Urinary bladder (tissue), 4 donors: ENCODE results near the gene PKIB. TPM values are rescaled to one million over a fixed set of nuclear protein-coding genes. Genes with fewer than 3 reads are reported as not detected.
"Not testable (repeated sequence)": the region's sequence is repeated elsewhere in the genome, so short reads cannot be mapped to it uniquely, and the experiment has no call there.

Experiments used
- DNase-seq: peaks from one replicate; pipeline ENCODE4 v3.0.0-alpha.2; 2015; ENCODE audit errors: extremely low spot score
- H3K27ac ChIP-seq: one replicate; pipeline ENCODE4 v1.5.1; 2013; ENCODE audit warnings: low read depth, mild to moderate bottlenecking, moderate library complexity
- H3K36me3 ChIP-seq: one replicate; pipeline ENCODE4 v1.6.1; 2013; ENCODE audit warnings: mild to moderate bottlenecking, moderate library complexity; ENCODE audit not compliant: insufficient read depth
- H3K4me1 ChIP-seq: one replicate; pipeline ENCODE4 v1.6.1; 2013; ENCODE audit warnings: mild to moderate bottlenecking, moderate library complexity; ENCODE audit not compliant: insufficient read depth
- H3K4me3 ChIP-seq: one replicate; pipeline ENCODE4 v1.5.1; 2013; ENCODE audit warnings: low read depth, low read length
- whole genome bisulfite sequencing: extraction: QIAGEN DNeasy Blood & Tissue Kit; methylation state at CpG from one replicate; pipeline ENCODE4 v1.1.7; 2013; 5-methylcytosine and 5-hydroxymethylcytosine counted together
- polyA plus RNA-seq: library from polyadenylated mRNA; stranded (reverse); fragments of 200-250 nt; gene quantifications from one replicate; pipeline ENCODE4 v1.2.3, GENCODE V29; 2013
- total RNA-seq: library from RNA; depleted of rRNA; stranded (reverse); fragments of >200 nt; gene quantifications from one replicate; pipeline ENCODE4 v1.2.3, GENCODE V29; 2014
- donor health status: healthy with polysubstance abuse.
- donor health status: healthy.

PKIB gene
- 5.1 TPM for total RNA-seq
- polyA plus RNA-seq = 0.60 TPM

DNA sequence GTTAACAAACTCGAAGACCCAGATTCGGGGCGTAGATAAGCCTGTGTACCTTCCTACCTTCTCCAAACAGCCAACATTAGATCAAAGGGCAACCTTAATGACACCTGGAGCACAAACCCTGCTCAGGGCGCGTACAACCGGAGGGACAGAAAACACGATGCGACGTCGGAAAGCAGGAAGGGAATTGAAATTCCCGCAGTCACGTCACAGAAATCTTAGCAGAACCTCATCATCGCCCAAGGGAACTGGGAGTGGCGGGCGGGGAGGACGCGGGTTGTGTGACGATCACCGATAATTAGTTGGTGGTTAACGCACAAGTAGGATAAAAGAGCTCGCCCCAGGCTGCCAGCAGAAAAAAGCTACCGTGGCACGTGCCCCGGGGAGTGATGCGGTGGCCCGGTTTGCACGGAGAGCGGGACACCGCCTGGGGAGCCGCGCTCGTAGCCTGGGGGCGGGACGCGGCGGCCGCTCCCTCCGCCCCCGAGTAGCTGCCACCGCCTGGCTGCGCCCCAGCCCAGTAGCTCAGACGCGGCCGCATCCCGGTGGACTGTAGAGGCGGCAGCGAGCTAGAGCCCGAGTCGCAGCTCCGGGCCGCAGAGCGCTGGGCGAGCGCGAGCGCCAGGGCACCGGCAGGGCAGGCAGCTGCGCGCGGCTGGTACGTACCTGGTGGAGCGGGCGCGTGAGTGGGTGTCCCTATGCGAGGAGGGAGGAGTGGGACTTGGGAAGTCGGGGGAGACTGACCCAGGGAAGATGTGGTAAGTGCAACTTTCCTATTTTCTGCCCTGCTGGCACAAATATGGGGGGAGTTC, at the start of gene PKIB:
TSS of gene PKIB (plus strand) at position 525 of the 809 bp plus-strand sequence. CDS start 107,390 bp downstream, outside the sequence.
- WGBS = 2% methylated on average over 66 of the region's 66 CpGs
- Histone ChIP-seq H3K4me3 (peak within 1 kb of the TSS; percentile 43), H3K36me3 (no peaks in the 10 kb centered on the region), H3K27ac (no peak within 1 kb of the TSS), H3K4me1 (no peaks in the 10 kb centered on the region)
- DNase-seq = no peak

GRCh38 chr6:122563364-122564052, 46.7 kb upstream of the PKIB start:
- Histone ChIP-seq H3K36me3 (no peaks in the 10 kb centered on the region), H3K4me1 (no peaks in the 10 kb centered on the region), H3K27ac (no peak overlapping the region), H3K4me3 (no peak overlapping the region)
- 92% methylated on average over 8 of the region's 8 CpGs for WGBS
- DNase-seq = no peak

DNA sequence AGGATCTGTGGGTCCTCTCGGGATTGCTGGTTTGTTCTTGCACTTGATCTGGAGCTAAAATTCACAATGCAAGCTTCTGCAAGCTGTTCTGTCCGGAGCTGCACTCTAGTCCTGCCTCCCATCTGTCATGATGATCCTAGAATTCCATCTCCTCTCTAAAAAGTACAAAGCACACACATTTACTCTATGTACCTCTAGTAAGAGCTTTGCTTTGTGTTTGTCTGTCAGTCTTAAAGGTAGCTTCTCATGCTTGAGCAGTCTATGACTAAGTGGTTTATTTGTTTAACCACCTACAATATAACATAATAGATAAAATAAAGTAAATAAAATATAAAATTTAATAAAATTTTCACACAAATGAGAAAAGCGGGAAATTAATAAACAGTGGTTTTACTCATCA, 46.0 kb upstream of the PKIB start:
- no peak for DNase-seq
- H3K4me1 ChIP-seq = no peaks in the 10 kb centered on the region
- H3K4me3 ChIP-seq = no peak overlapping the region
- no peaks in the 10 kb centered on the region for H3K36me3 ChIP-seq
- WGBS = 80% methylated on average over 3 of the region's 3 CpGs
- no peak overlapping the region for H3K27ac ChIP-seq

GRCh38 chr6:122565708-122566107, 44.5 kb upstream of the PKIB start:
- H3K4me1 ChIP-seq = no peaks in the 10 kb centered on the region
- H3K36me3 ChIP-seq = no peaks in the 10 kb centered on the region
- no peak overlapping the region for H3K4me3 ChIP-seq
- no peak overlapping the region for H3K27ac ChIP-seq
- no peak for DNase-seq

- DNase-seq = no peak
- Histone ChIP-seq H3K4me3 (no peak overlapping the region), H3K27ac (no peak overlapping the region), H3K36me3 (no peaks in the 10 kb centered on the region), H3K4me1 (no peaks in the 10 kb centered on the region)
- 62% methylated on average over 1 of the region's 1 CpG for WGBS
Measured at GRCh38 chr6:122567034-122567433, 43.2 kb upstream of the PKIB start.

GRCh38 chr6:122568350-122568749, 41.9 kb upstream of the PKIB start:
- H3K4me1 ChIP-seq = no peaks in the 10 kb centered on the region
- no peak overlapping the region for H3K4me3 ChIP-seq
- no peaks in the 10 kb centered on the region for H3K36me3 ChIP-seq
- no peak for DNase-seq
- H3K27ac ChIP-seq = no peak overlapping the region

GRCh38 chr6:122568797-122569221, 41.4 kb upstream of the PKIB start:
- Histone ChIP-seq H3K36me3 (no peaks in the 10 kb centered on the region), H3K4me1 (no peaks in the 10 kb centered on the region), H3K27ac (no peak overlapping the region), H3K4me3 (no peak overlapping the region)
- DNase-seq = no peak
- 70% methylated on average over 3 of the region's 3 CpGs for WGBS

- Histone ChIP-seq H3K36me3 (no peaks in the 10 kb centered on the region), H3K4me1 (no peaks in the 10 kb centered on the region), H3K4me3 (no peak overlapping the region), H3K27ac (no peak overlapping the region)
- WGBS = 82% methylated on average over 6 of the region's 6 CpGs
- no peak for DNase-seq
Measured at GRCh38 chr6:122569230-122569771, 40.9 kb upstream of the PKIB start.

GRCh38 chr6:122571888-122572287, 38.3 kb upstream of the PKIB start:
- no peaks in the 10 kb centered on the region for H3K4me1 ChIP-seq
- no peak overlapping the region for H3K4me3 ChIP-seq
- DNase-seq = no peak
- 80% methylated on average over 2 of the region's 2 CpGs for WGBS
- no peak overlapping the region for H3K27ac ChIP-seq
- no peaks in the 10 kb centered on the region for H3K36me3 ChIP-seq

DNA sequence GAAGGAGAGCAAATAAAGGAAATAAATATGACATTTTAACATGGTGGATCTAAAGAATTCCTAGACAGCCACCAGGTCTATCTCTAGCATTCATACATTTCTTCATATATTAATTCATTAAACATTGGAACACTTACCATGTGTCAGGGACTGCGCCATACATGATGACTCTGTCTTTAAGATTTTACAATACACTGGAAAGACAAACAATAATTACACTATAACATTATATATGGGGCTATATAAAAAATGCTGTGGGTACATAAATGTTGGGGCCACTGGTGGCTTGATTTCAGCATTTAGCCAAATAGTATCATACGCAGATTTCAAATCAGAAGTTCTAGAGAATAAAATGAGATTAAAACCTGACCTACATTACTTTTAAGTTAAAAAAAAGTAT, 33.3 kb upstream of the PKIB start:
- 95% methylated on average over 2 of the region's 2 CpGs for WGBS
- H3K36me3 ChIP-seq = no peaks in the 10 kb centered on the region
- no peak overlapping the region for H3K27ac ChIP-seq
- no peak overlapping the region for H3K4me3 ChIP-seq
- no peak for DNase-seq
- H3K4me1 ChIP-seq = no peaks in the 10 kb centered on the region

- 97% methylated on average over 1 of the region's 1 CpG for WGBS
- H3K4me1 ChIP-seq = no peaks in the 10 kb centered on the region
- no peak for DNase-seq
- H3K27ac ChIP-seq = no peak overlapping the region
- no peaks in the 10 kb centered on the region for H3K36me3 ChIP-seq
- H3K4me3 ChIP-seq = no peak overlapping the region
Measured at GRCh38 chr6:122578961-122579360, 31.2 kb upstream of the PKIB start.

- Histone ChIP-seq H3K4me1 (no peaks in the 10 kb centered on the region), H3K4me3 (no peak overlapping the region), H3K27ac (no peak overlapping the region), H3K36me3 (no peaks in the 10 kb centered on the region)
- no peak for DNase-seq
- WGBS = 70% methylated on average over 3 of the region's 3 CpGs
Measured at GRCh38 chr6:122580737-122581136, 29.5 kb upstream of the PKIB start.

DNA sequence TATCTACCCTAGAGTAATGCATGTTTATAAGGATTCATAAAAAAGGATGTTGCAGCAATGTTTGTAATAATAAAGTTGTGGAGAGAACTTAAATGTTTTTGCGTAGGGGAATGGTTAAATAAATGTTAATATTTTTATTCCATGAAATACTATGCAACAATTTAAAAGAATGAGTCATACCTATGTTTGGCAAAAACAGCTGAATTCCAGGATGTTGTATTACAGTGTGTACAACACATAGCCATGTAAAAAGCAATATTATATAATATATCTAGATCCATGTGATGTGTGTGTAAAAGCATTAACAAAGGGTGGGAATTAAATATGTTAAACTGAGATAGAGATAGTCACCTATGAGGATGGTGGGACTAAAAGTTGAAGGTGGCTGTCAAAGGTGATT, 21.1 kb upstream of the PKIB start:
- H3K36me3 ChIP-seq = no peaks in the 10 kb centered on the region
- no peaks in the 10 kb centered on the region for H3K4me1 ChIP-seq
- H3K4me3 ChIP-seq = no peak overlapping the region
- no peak overlapping the region for H3K27ac ChIP-seq
- no peak for DNase-seq
- WGBS = 89% methylated on average over 1 of the region's 1 CpG

- H3K4me1 ChIP-seq, H3K4me3 ChIP-seq, H3K27ac ChIP-seq, DNase-seq, H3K36me3 ChIP-seq: not testable (repeated sequence)
- 81% methylated on average over 2 of the region's 2 CpGs for WGBS
Measured at GRCh38 chr6:122598295-122598694, 11.9 kb upstream of the PKIB start.
